ACHN (cell line): ENCODE results near the gene FNTB.
"Not testable (repeated sequence)": the region's sequence is repeated elsewhere in the genome, so short reads cannot be mapped to it uniquely, and the experiment has no call there.

Experiments
- DNase-seq: peaks from one replicate; pipeline ENCODE4 v3.0.0-alpha.2; 2015
- in situ Hi-C: cut with HindIII; loops from 2 replicates; pipeline ENCODE4 v1.10.0; 2017; ENCODE audit warnings: low sequenced_read_pairs, low pct_ligation_motif_present, low pct_unique_long_range_greater_than_20kb

Gene FNTB

GRCh38 chr14:65002586-65003210, 16.0 kb downstream of the FNTB start:
- in situ Hi-C loops: no loop called here
- DNase-seq: no peak

- DNase-seq: no peak
- in situ Hi-C loops: no loop called here
Measured at GRCh38 chr14:65003394-65003793, 16.7 kb downstream of the FNTB start.

GRCh38 chr14:65006261-65006721, 19.6 kb downstream of the FNTB start:
- DNase-seq: no peak
- in situ Hi-C loops: no loop called here

GRCh38 chr14:65007202-65007601, 20.5 kb downstream of the FNTB start:
- DNase-seq: no peak

GRCh38 chr14:65010211-65010931, 23.7 kb downstream of the FNTB start:
- DNase-seq: no peak
- in situ Hi-C loops: no loop called here

More at GRCh38 chr14:65007202-65007601, 20.5 kb downstream of the FNTB start:
- in situ Hi-C loops: no loop called here

GRCh38 chr14:65011538-65011937, 24.8 kb downstream of the FNTB start:
- no peak for DNase-seq
- in situ Hi-C loops: no loop called here

- in situ Hi-C loops: no loop called here
- no peak for DNase-seq
Measured at GRCh38 chr14:65012353-65012752, 25.7 kb downstream of the FNTB start.

GRCh38 chr14:65015391-65015790, 28.7 kb downstream of the FNTB start:
- DNase-seq: no peak
- in situ Hi-C loops: no loop called here

GRCh38 chr14:65016471-65016870, 29.8 kb downstream of the FNTB start:
- no peak for DNase-seq
- in situ Hi-C loops: no loop called here

- DNase-seq: peak; percentile 72
- in situ Hi-C loops: no loop called here
Measured at GRCh38 chr14:65019944-65020566, 33.4 kb downstream of the FNTB start.

- in situ Hi-C loops: no loop called here
- DNase-seq: no peak
Measured at GRCh38 chr14:65024957-65025356, 38.3 kb downstream of the FNTB start.

- DNase-seq: no peak
- in situ Hi-C loops: no loop called here
Measured at GRCh38 chr14:65025818-65026217, 39.1 kb downstream of the FNTB start.

- DNase-seq: no peak
- in situ Hi-C loops: no loop called here
Measured at GRCh38 chr14:65026526-65026925, 39.8 kb downstream of the FNTB start.

GRCh38 chr14:65027127-65027799, 40.6 kb downstream of the FNTB start:
- in situ Hi-C loops: no loop called here
- no peak for DNase-seq

- in situ Hi-C loops: no loop called here
- no peak for DNase-seq
Measured at GRCh38 chr14:65028937-65029336, 42.2 kb downstream of the FNTB start.

- in situ Hi-C loops, DNase-seq: not testable (repeated sequence)
Measured at GRCh38 chr14:65031321-65031720, 44.6 kb downstream of the FNTB start.

- DNase-seq: no peak
- in situ Hi-C loops: no loop called here
Measured at GRCh38 chr14:65032319-65032718, 45.6 kb downstream of the FNTB start.

- DNase-seq: no peak
- in situ Hi-C loops: no loop called here
Measured at GRCh38 chr14:65033181-65033580, 46.5 kb downstream of the FNTB start.

- in situ Hi-C loops: no loop called here
Measured at GRCh38 chr14:65034021-65034420, 47.3 kb downstream of the FNTB start.

More at GRCh38 chr14:65034021-65034420, 47.3 kb downstream of the FNTB start:
- DNase-seq: no peak
